ENCODE data around the gene TRERF1.

The TRERF1 gene

DNA sequence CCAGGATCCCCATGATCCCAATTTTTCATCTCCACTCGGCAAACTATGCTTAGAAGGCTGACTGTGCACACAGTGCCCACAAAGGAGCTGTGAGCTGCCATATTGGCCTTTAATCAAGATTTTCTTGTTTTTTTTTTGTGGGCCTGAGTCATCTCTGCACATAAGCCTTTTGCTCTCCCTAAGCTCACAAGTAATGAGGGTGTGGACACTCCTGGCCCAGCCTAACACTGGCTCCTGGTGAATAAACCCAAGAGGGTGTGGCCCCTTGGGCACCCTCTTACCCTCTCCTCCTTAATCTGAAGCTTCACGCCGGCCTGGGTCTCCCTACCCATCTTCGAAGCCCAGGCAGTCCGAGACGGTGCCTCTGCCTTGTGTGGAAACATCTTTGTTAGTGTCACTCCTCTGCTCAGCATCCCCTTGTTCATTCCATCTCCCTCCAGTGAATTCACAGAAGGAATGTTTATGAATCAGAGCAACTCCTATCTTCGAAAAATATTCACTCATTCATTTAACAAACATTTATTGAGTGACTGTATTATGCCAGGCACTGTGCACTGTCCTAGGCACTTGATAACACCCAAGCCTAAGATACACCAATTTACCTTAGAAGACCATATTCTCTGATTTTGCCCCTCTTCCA lies 211.9 kb downstream of the TRERF1 start:
- no peak for DNase-seq

DNA sequence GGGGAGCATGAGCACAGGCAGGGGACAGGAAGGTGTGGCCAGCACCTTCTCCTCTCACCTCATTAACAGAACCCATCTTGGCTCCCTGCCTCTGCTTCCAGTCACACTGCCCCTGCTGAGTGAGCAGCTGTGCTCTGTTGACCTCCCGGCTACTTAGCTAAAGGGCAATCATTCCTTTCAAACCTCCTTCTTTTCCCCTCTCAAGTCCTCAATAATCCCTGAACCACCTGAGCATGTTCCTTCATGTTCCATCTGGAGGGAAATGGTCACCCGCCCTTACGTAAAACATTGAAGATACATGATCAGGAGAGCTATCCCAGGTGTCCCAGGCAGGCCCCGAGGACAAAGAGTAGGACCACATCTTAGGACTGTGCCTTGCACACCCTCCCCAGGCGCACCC lies 212.4 kb downstream of the TRERF1 start:
- no peak for DNase-seq

DNA sequence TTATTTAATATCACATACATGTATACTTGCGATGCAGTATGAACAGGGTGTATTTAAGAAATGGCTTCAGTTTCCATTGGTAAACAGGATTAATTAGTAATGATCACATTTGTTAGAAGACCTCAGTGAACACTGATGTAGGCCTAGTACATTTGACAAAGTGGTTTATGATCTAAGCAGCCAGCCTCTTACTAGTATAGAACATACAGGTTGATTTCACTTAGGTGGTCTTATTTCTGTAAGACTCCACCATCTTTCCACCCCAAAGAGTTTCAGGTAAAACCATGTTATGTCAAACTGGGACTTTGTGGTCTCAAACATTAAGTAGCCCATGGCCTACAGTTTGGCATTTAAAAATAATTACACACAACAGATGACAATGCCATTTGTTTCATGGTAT lies 213.9 kb downstream of the TRERF1 start:
- no peak for DNase-seq

- DNase-seq: no peak
Observed at GRCh38 chr6:42236682-42237473, 214.8 kb downstream of the TRERF1 start.

- DNase-seq: no peak
Observed at GRCh38 chr6:42236030-42236429, 215.7 kb downstream of the TRERF1 start.

DNA sequence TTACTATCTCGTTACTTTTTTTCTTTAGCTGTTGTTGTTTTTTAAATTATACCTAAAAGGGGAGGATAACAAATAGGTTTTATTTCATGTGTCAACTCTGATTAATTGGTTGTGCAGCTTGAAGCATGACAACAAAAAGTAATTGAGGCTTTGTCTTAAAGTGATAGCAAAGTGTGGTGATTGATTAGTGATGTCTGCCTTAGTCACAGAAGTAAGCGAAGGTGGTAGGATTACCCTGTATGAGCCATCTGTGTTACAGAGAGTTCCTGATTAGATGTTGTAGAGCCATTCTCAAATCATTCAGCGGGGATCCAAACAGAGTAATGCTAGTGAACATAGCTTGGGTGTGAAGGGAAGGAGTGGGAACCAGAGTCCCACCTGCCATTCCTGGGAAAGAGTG lies 219.7 kb downstream of the TRERF1 start:
- DNase-seq: no peak

DNA sequence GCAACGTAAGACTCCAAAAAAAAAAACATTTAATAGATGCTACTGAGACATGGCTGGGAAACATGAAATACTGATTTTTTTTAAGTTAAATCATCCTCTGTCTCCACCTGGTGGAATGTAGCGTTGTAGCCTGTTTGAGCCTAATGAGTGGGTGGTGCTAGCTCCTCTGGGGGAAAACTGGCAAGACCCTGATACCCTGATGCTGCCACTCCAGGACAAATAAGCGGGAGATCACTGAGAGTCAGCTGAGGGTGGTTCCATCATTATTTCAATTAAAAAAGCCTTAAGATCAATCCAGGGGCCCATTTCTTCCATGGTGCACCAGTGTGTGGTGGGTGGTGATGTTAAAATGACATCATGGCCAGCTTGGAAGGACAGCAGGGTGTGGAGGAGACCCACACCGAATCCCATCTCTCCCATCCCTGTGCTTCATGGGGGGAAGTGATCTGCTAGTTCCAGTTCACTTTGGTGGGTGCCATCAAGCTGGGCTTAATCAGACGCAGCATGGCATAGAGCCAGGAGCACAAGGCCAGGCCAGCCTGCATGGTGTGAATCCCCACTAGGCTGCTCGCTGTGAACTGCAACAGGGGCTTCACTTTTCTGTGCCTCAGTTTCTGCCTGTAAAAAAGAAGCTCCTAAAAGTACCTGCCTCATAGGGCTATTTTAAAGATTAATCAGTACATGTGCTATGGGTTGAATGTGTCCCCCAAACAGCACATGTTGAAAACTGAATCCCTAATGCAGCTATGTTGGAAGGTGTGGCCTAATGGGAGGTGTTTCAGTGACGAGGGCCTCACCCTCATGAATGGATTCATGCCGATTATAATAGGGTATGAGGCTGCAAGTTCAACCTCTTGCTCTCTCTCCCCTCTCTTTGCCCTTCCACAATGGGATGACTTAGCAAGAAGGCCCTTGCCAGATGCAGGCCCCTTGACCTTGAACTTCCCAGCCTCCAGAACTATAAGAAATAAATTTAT lies 221.1 kb downstream of the TRERF1 start:
- no peak for DNase-seq

DNA sequence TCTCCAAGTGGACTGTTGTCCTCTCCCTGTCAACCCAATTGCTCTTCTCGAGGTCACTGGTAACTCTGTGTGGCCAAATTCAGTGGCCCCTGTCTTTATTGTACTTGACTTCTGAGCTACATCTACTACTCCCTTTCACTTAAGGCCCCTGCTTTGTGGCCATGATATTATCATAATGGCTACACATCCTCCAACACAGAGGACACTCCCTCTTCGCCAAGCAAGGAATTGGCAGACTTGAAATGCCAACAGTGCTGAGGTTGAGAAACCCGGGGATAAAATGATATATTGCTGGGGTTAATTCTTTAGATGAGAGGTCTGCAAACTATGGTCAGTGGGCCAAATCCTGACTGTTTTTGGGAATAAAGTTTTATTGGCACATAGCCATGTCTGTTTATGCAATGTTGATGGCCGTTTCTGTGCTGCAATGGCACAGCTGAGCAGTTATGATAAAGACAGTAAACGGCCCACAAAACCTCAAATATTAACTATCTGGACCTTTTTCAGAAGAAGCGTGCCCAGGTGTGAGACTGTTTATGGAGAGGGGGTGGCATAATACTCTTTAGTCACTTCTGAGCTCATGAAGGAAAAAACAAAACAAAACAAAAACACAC lies 222.1 kb downstream of the TRERF1 start:
- no peak for DNase-seq

GRCh38 chr6:42228305-42228704 lies 223.4 kb downstream of the TRERF1 start:
- DNase-seq: no peak

GRCh38 chr6:42227173-42227850 lies 224.4 kb downstream of the TRERF1 start:
- DNase-seq: no peak

- DNase-seq: no peak
Observed at GRCh38 chr6:42226645-42227143, 225.0 kb downstream of the TRERF1 start.

- DNase-seq: no peak
Observed at GRCh38 chr6:42226161-42226611, 225.5 kb downstream of the TRERF1 start.

GRCh38 chr6:42225419-42225818 lies 226.3 kb downstream of the TRERF1 start:
- no peak for DNase-seq

DNA sequence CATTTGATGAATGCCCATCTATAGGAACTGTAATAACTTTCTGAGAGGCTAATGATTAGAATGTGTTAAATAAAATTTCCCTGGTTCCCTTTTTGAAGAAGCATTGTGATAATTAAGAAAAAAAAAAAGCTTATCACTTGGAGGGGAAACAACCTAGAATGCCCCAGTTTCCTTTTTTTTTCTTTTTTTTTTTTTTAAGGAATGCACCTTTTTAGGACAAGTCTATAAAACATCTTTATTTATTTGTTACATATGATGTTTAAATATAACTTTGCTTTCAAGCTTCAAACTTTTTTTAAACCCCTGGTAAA lies 226.7 kb downstream of the TRERF1 start:
- no peak for DNase-seq

- DNase-seq: no peak
Observed at GRCh38 chr6:42224222-42225028, 227.3 kb downstream of the TRERF1 start.

- DNase-seq: no peak
Observed at GRCh38 chr6:42222448-42222847, 229.3 kb downstream of the TRERF1 start.

DNA sequence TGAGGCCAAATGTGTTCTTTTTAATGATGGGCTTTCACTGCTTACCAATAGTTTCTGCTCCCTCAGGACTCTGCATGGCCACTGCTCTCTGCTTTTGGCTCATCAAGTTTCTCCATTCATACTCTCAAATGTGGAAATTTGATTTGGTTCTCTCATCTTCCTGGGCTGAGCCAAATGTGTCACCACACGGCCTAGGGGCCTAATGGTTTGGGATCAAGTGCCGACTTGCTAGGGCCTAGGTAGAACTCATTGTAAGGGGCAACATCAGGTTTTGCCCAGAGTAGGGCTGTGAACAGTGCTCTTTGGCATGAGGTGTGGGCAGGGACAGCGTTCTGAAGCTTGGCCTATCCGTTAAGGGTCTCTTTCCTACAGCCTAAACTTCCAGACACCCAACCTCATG lies 230.2 kb downstream of the TRERF1 start:
- DNase-seq: no peak

DNA sequence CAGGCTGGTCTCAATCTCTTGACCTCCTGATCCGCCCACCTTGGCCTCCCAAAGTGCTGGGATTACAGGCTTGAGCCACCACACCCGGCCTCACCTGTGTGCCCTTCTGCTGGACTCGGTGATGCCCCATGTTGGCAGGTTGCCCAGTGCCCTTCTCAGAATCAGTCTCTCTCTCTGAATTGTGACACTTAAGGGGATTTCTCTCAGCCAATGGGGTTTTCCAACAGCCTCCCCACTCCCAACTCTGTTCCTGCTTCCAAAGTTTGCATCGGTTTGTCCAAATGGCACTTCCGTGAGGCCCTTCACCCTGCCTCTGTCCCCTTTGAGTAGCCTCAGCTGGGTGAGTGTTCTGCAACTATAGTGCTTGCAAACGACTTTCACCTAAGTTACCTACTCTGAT lies 230.9 kb downstream of the TRERF1 start:
- DNase-seq: no peak

GRCh38 chr6:42217519-42218367 lies 234.0 kb downstream of the TRERF1 start, which contains the start of gene MRPS10:
MRPS10 (minus strand) TSS chr6:42217861; CDS start chr6:42217849, 12 bp downstream.
- DNase-seq: peak; percentile 75

DNA sequence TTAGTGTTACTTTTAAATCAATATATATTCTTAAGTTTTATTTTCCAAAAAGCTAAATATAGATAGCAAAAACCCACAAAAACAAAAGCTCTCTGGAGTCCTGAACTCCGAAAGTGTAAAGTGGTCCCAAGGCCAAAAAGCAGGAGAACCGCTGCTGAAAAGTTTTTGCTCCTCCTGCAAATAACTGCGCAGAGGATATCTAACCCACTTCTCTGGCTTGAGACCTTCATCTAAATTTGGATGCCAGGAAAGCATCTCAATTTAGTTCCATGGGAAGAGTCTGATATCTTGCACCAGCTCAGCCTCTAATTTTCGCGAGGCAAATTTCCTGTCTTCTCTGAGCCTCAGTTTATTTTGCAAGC lies 234.6 kb downstream of the TRERF1 start:
- no peak for DNase-seq

Data from GOT3 (cell line).